GM18498 (cell line): Measurements from ENCODE around the gene KRR1.
"Not testable (repeated sequence)": the region's sequence is repeated elsewhere in the genome, so short reads cannot be mapped to it uniquely, and the experiment has no call there.

Experiments used
- ATAC-seq: cut with Tn5 transposase; IDR thresholded peaks from one replicate; pipeline ENCODE4 v1.9.1; 2021; ENCODE audit warnings: mild to moderate bottlenecking, moderate library complexity; ENCODE audit not compliant: unreplicated experiment

KRR1 gene

GRCh38 chr12:75526655-75527511 is 15.5 kb upstream of the KRR1 start:
- ATAC-seq, result peak; percentile 96

- no peak for ATAC-seq
Observed at GRCh38 chr12:75525263-75525662, 13.9 kb upstream of the KRR1 start.

- ATAC-seq, result not testable (repeated sequence)
Observed at GRCh38 chr12:75522124-75522523, 10.7 kb upstream of the KRR1 start.

GRCh38 chr12:75521224-75521623 is 9.8 kb upstream of the KRR1 start:
- ATAC-seq, result not testable (repeated sequence)

GRCh38 chr12:75509621-75510020 is 1.8 kb downstream of the KRR1 start:
- ATAC-seq, result no peak

GRCh38 chr12:75508159-75508558 is 3.2 kb downstream of the KRR1 start:
- no peak for ATAC-seq

GRCh38 chr12:75507086-75507485 is 4.3 kb downstream of the KRR1 start:
- no peak for ATAC-seq

- ATAC-seq, result peak; percentile 51
Observed at GRCh38 chr12:75505706-75506312, 5.6 kb downstream of the KRR1 start.

- no peak for ATAC-seq
Observed at GRCh38 chr12:75503866-75504265, 7.5 kb downstream of the KRR1 start.

- no peak for ATAC-seq
Observed at GRCh38 chr12:75503459-75503858, 8.0 kb downstream of the KRR1 start.

GRCh38 chr12:75491169-75491568 is 20.2 kb downstream of the KRR1 start:
- no peak for ATAC-seq

- peak; percentile 71 for ATAC-seq
Observed at GRCh38 chr12:75489613-75490210, 21.7 kb downstream of the KRR1 start.

GRCh38 chr12:75489187-75489586 is 22.2 kb downstream of the KRR1 start:
- peak; percentile 26 for ATAC-seq

GRCh38 chr12:75488553-75488952 is 22.9 kb downstream of the KRR1 start:
- peak; percentile 48 for ATAC-seq

GRCh38 chr12:75487308-75487707 is 24.1 kb downstream of the KRR1 start:
- ATAC-seq, result no peak

- ATAC-seq, result not testable (repeated sequence)
Observed at GRCh38 chr12:75484450-75484849, 27.0 kb downstream of the KRR1 start.

GRCh38 chr12:75483431-75483830 is 28.0 kb downstream of the KRR1 start:
- ATAC-seq, result no peak

GRCh38 chr12:75482646-75483045 is 28.8 kb downstream of the KRR1 start:
- ATAC-seq, result peak; percentile 17

GRCh38 chr12:75481774-75482173 is 29.6 kb downstream of the KRR1 start:
- ATAC-seq, result no peak

- peak; percentile 27 for ATAC-seq
Observed at GRCh38 chr12:75481013-75481705, 30.2 kb downstream of the KRR1 start.

- ATAC-seq, result peak; percentile 90
Observed at GRCh38 chr12:75480469-75480949, 30.9 kb downstream of the KRR1 start, which contains the start of gene GLIPR1. Gene GLIPR1 (plus strand): TSS chr12:75480755. CDS start chr12:75480881, 126 bp downstream.
